GM12873 (cell line): ENCODE results near the gene ROPN1L.

Source experiments
- CTCF ChIP-seq: IDR thresholded peaks from 2 replicates; pipeline ENCODE4 v1.5.1; 2012; ENCODE audit warnings: low read depth, mild to moderate bottlenecking, moderate library complexity, low read length, control low read depth; ENCODE audit not compliant: insufficient read depth; ENCODE audit errors: missing control alignments

The ROPN1L gene

DNA sequence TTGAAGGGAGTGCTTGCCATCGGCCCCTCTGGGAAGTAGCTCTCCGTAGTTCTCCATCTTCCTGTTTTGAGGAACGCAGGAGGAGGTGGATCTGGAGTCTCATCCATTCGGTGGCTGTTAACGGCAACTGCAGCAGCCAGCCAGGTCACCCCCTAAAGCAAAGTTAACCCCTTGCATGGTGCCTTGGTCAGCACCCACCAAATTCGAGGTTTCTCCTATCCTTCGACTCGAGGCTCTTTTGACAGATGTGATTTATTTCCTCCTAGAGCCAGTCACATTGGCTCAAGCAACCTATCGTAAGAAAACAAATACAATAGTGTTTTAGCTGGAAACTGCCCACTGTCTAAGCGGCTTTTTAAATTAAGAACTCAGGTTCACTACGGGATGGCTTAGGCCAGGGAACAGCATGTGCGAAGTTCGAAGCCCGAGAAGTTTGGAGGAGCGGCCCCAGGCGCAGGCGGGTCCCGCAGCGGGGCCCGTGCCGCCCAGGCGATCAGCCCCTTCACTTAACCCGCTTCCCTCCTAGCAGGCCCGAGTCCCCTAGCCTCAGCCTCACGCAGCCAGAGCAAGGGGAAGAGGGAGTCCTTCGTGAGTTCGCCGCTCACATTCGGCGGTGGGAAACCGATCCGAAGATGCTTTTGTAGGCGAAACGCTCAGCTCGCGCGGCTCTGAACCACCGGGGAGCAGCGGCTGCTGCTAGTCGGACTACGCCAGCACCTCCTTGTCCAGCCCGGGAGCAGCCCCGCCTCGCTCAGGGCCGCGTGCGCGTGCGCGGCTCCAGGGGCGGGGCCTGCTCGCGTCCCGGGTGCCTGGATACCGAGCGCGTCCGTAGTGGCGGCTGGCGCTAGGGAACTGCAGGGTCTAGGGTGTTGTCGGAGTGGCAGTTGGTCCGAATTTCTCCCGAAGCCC is at the start of gene ROPN1L:
ROPN1L (plus strand) TSS at position 797 of the 909 bp plus-strand sequence. CDS start 289 bp downstream, outside the sequence.
- TF ChIP-seq CTCF = no peak

- no peak for TF ChIP-seq CTCF
These were observed 48.2 kb upstream of the ROPN1L start for GRCh38 chr5:10393491-10393890.

DNA sequence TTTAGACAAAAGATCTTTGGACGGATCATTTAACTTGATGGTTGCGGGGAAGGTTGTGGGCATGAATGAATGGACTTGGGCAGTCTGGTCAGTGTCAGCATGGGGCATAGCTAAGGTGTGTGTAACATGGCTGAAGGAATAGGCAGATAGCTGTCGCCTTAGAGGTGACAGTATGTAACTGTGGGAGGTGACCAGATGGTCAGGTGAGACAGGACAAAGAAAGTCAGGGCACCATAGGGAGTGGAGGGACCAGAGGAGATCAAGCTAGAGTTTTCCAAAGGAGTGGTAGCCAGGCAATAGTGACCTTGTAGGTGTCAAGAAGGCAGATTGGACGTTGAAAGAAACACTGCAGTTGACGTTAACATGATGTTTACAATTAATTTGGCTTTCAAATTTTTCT is 45.1 kb upstream of the ROPN1L start:
- TF ChIP-seq CTCF = no peak

- no peak for TF ChIP-seq CTCF
These were observed 41.8 kb upstream of the ROPN1L start for GRCh38 chr5:10399839-10400238.

DNA sequence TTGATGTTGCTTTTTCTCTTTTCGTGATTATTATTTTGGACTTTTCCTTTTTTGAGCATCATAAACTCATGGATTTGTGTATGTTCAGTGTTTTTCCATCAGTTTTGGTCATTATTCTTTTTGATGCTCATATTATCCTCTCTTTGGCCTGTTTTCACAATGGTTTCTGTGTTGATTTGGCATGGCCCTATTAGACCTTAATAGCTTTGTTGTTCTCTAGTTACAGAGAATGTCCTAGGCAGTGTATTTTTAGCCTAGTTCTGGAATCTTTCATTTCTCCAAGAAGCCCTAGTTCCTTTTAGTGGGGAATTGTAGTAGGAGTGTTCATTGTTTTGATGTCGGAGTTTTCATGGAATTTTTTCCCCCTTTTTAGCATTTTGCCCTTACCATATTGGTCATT is 41.3 kb upstream of the ROPN1L start:
- TF ChIP-seq CTCF = no peak

DNA sequence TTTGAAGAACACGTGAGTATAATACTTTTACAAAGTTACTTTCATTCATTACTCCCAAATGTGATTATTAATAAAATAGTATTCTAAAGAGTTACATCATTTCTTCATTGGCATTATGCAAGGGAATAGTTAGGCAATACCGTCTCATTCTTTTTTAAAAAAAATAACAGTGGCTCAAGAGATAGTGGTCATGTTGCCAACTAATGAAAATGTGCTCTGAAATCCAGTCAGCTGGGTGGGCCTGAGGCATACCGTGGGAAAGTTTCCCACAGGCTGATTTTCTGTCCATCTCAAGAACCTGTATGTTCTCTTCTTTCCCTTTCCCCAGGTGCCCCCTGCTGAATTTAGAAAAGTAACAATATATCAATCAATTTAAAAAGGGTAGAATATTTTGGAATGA is 40.8 kb upstream of the ROPN1L start:
- no peak for TF ChIP-seq CTCF

GRCh38 chr5:10401498-10401897 is 40.2 kb upstream of the ROPN1L start:
- no peak for TF ChIP-seq CTCF
